GM18511 (cell line): ENCODE measurements around the gene KRT6C.

Experiments used
- ATAC-seq: cut with Tn5 transposase; IDR thresholded peaks from one replicate; pipeline ENCODE4 v1.9.1; 2021; ENCODE audit warnings: mild to moderate bottlenecking, moderate library complexity; ENCODE audit not compliant: unreplicated experiment

The KRT6C gene

GRCh38 chr12:52473768-52474167 lies at the start of gene KRT6C:
Gene KRT6C (minus strand): TSS chr12:52473805. CDS start chr12:52473737, 68 bp downstream.
- ATAC-seq: no peak

- ATAC-seq: no peak
Observed at GRCh38 chr12:52522346-52523011, 48.9 kb upstream of the KRT6C start.

GRCh38 chr12:52521568-52522266 lies 48.1 kb upstream of the KRT6C start:
- no peak for ATAC-seq

- ATAC-seq: no peak
Observed at GRCh38 chr12:52521175-52521567, 47.6 kb upstream of the KRT6C start.

- ATAC-seq: no peak
Observed at GRCh38 chr12:52519826-52520662, 46.4 kb upstream of the KRT6C start, which contains the start of gene KRT5. Gene KRT5 (minus strand): TSS chr12:52520394. CDS start chr12:52520296, 98 bp downstream.

GRCh38 chr12:52519387-52519703 lies 45.7 kb upstream of the KRT6C start:
- no peak for ATAC-seq

GRCh38 chr12:52518574-52519386 lies 45.2 kb upstream of the KRT6C start:
- no peak for ATAC-seq

GRCh38 chr12:52517888-52518287 lies 44.3 kb upstream of the KRT6C start:
- no peak for ATAC-seq

GRCh38 chr12:52517005-52517835 lies 43.6 kb upstream of the KRT6C start:
- ATAC-seq: no peak

- no peak for ATAC-seq
Observed at GRCh38 chr12:52515927-52516831, 42.6 kb upstream of the KRT6C start.

- ATAC-seq: no peak
Observed at GRCh38 chr12:52515319-52515646, 41.7 kb upstream of the KRT6C start.

GRCh38 chr12:52514471-52515318 lies 41.1 kb upstream of the KRT6C start:
- ATAC-seq: no peak

GRCh38 chr12:52513736-52514135 lies 40.1 kb upstream of the KRT6C start:
- ATAC-seq: no peak

- no peak for ATAC-seq
Observed at GRCh38 chr12:52508211-52508610, 34.6 kb upstream of the KRT6C start.

- no peak for ATAC-seq
Observed at GRCh38 chr12:52506858-52507715, 33.5 kb upstream of the KRT6C start.

- ATAC-seq: no peak
Observed at GRCh38 chr12:52502877-52503276, 29.3 kb upstream of the KRT6C start.

- no peak for ATAC-seq
Observed at GRCh38 chr12:52501490-52501889, 27.9 kb upstream of the KRT6C start.
